Fibroblast of the aortic adventitia (primary cell): ENCODE results near the gene PTGS1. TPM values are rescaled to one million over a fixed set of nuclear protein-coding genes. Genes with fewer than 3 reads are reported as not detected.

ENCODE experiments used
- DNase-seq: peaks from one replicate; pipeline ENCODE4 v3.0.0-alpha.2; 2010; ENCODE audit warnings: low read depth
- H3K4me3 ChIP-seq: 2 replicates; pipeline ENCODE4 v1.5.1; 2011; ENCODE audit warnings: low read depth, mild to moderate bottlenecking, control low read depth, low read length, moderate library complexity
- CTCF ChIP-seq: IDR thresholded peaks from 2 replicates; pipeline ENCODE4 v1.5.1; 2011; ENCODE audit warnings: mild to moderate bottlenecking, low read length, control low read depth, inconsistent platforms; ENCODE audit not compliant: insufficient read depth
- total RNA-seq: library from RNA; depleted of rRNA; stranded (reverse); fragments of >200 nt; gene quantifications from 2 replicates; pipeline ENCODE4 v1.2.3, GENCODE V29; 2012; ENCODE audit warnings: low replicate concordance

Gene PTGS1
- total RNA-seq, 1 donor = 173 TPM

GRCh38 chr9:122338536-122338935, 32.3 kb upstream of the PTGS1 start:
- no peak overlapping the region for H3K4me3 ChIP-seq
- TF ChIP-seq CTCF = no peak
- DNase-seq = no peak

- TF ChIP-seq CTCF = no peak
- H3K4me3 ChIP-seq = no peak overlapping the region
- no peak for DNase-seq
Measured at GRCh38 chr9:122338994-122339393, 31.8 kb upstream of the PTGS1 start.

GRCh38 chr9:122339579-122339978, 31.2 kb upstream of the PTGS1 start:
- DNase-seq = no peak
- no peak overlapping the region for H3K4me3 ChIP-seq
- TF ChIP-seq CTCF = no peak

- DNase-seq = no peak
- no peak overlapping the region for H3K4me3 ChIP-seq
- no peak for TF ChIP-seq CTCF
Measured at GRCh38 chr9:122340161-122340560, 30.7 kb upstream of the PTGS1 start.

- TF ChIP-seq CTCF = no peak
- no peak for DNase-seq
Measured at GRCh38 chr9:122342323-122343050, 28.3 kb upstream of the PTGS1 start.

GRCh38 chr9:122346478-122347347, 24.1 kb upstream of the PTGS1 start:
- no peak for DNase-seq
- H3K4me3 ChIP-seq = peak overlapping the region; percentile 54
- TF ChIP-seq CTCF = no peak

More at GRCh38 chr9:122342323-122343050, 28.3 kb upstream of the PTGS1 start:
- H3K4me3 ChIP-seq = no peak overlapping the region
